WTC11 (cell line): Measurements from ENCODE around the gene MFAP3. TPM values are rescaled to one million over a fixed set of nuclear protein-coding genes. Genes with fewer than 3 reads are reported as not detected.

Source experiments
- ATAC-seq: fragments of 200-7000 bp; cut with Tn5 transposase; 2 replicates; pipeline ENCODE4 v1.10.0; 2021; ENCODE audit warnings: mild to moderate bottlenecking, moderate library complexity
- CTCF ChIA-PET: fragments of 300-600 bp; sonication (Branson Sonifier 250); formaldehyde crosslinking; loops from one replicate; lab custom pipeline; 2021; ENCODE audit warnings: antibody characterized with exemption; lab: Charles Lee
- POLR2A ChIA-PET: fragments of 350-600 bp; sonication (Branson Sonifier 250); formaldehyde crosslinking; loops from one replicate; lab custom pipeline; 2021; ENCODE audit warnings: antibody characterized with exemption; lab: Charles Lee
- DNase-seq: peaks from one replicate; pipeline ENCODE4 v3.0.0; 2021; ENCODE audit warnings: low spot score
- H3K27ac Mint-ChIP-seq: 2 replicates; pipeline ENCODE4 v1.8.0; 2021; ENCODE audit warnings: mixed read lengths
- H3K27me3 Mint-ChIP-seq: 2 replicates; pipeline ENCODE4 v1.8.0; 2021; ENCODE audit warnings: low read depth, mild to moderate bottlenecking, moderate library complexity, mixed read lengths
- H3K36me3 Mint-ChIP-seq: 2 replicates; pipeline ENCODE4 v1.8.0; 2021; ENCODE audit warnings: mixed read lengths
- H3K4me1 Mint-ChIP-seq: 2 replicates; pipeline ENCODE4 v1.8.0; 2022; ENCODE audit warnings: mixed read lengths
- H3K4me3 Mint-ChIP-seq: 2 replicates; pipeline ENCODE4 v1.8.0; 2021; ENCODE audit warnings: mild to moderate bottlenecking, moderate library complexity, mixed read lengths
- H3K9me3 Mint-ChIP-seq: 2 replicates; pipeline ENCODE4 v1.8.0; 2021; ENCODE audit warnings: mixed read lengths
- CREM ChIP-seq: sonication (generic); formaldehyde crosslinking; IDR thresholded peaks from 2 replicates; pipeline ENCODE4 v1.8.1; 2022; ENCODE audit warnings: mild to moderate bottlenecking, missing genetic modification reagents, moderate library complexity
- CTCF ChIP-seq: fragments of 200-600 bp; IDR thresholded peaks from 2 replicates; pipeline ENCODE4 v1.8.0; 2022; ENCODE audit warnings: antibody characterized with exemption
- E2F4 ChIP-seq: sonication (generic); formaldehyde crosslinking; IDR thresholded peaks from 2 replicates; pipeline ENCODE4 v1.8.1; 2022; ENCODE audit warnings: low read depth, mild to moderate bottlenecking, moderate library complexity, missing genetic modification reagents, borderline replicate concordance
- ETV6 ChIP-seq: sonication (generic); formaldehyde crosslinking; IDR thresholded peaks from 2 replicates; pipeline ENCODE4 v1.8.1; 2022; ENCODE audit warnings: mild to moderate bottlenecking, missing genetic modification reagents
- FOXP1 ChIP-seq: sonication (generic); formaldehyde crosslinking; IDR thresholded peaks from 2 replicates; pipeline ENCODE4 v1.8.0; 2022; ENCODE audit warnings: missing genetic modification reagents, mild to moderate bottlenecking, moderate library complexity, borderline replicate concordance
- FOXP4 ChIP-seq: sonication (generic); formaldehyde crosslinking; IDR thresholded peaks from 2 replicates; pipeline ENCODE4 v1.8.0; 2022; ENCODE audit warnings: mild to moderate bottlenecking, missing genetic modification reagents
- GTF2I ChIP-seq: fragments of 250-450 bp; sonication (Bioruptor Pico); conservative IDR thresholded peaks from 2 replicates; pipeline ENCODE4 v1.4.0; 2021; ENCODE audit warnings: mild to moderate bottlenecking
- JAZF1 ChIP-seq: fragments of 250-450 bp; sonication (Bioruptor Pico); IDR thresholded peaks from 2 replicates; pipeline ENCODE4 v1.9.0; 2021; ENCODE audit warnings: moderate library complexity, mild to moderate bottlenecking, inconsistent platforms
- KAT7 ChIP-seq: sonication (generic); formaldehyde crosslinking; IDR thresholded peaks from 2 replicates; pipeline ENCODE4 v1.8.1; 2023; ENCODE audit warnings: missing genetic modification reagents, mild to moderate bottlenecking, borderline replicate concordance
- MYBL2 ChIP-seq: sonication (generic); formaldehyde crosslinking; IDR thresholded peaks from 2 replicates; pipeline ENCODE4 v1.8.1; 2023; ENCODE audit warnings: mild to moderate bottlenecking, moderate library complexity, missing genetic modification reagents
- NFE2L1 ChIP-seq: sonication (generic); formaldehyde crosslinking; IDR thresholded peaks from 2 replicates; pipeline ENCODE4 v1.8.1; 2023; ENCODE audit warnings: missing genetic modification reagents
- PRDM15 ChIP-seq: sonication (generic); formaldehyde crosslinking; IDR thresholded peaks from 2 replicates; pipeline ENCODE4 v1.8.0; 2022; ENCODE audit warnings: missing genetic modification reagents
- RELA ChIP-seq: sonication (generic); formaldehyde crosslinking; IDR thresholded peaks from 2 replicates; pipeline ENCODE4 v1.8.1; 2022; ENCODE audit warnings: missing genetic modification reagents, mild to moderate bottlenecking, borderline replicate concordance
- RORB ChIP-seq: fragments of 250-450 bp; sonication (Bioruptor Pico); IDR thresholded peaks from 2 replicates; pipeline ENCODE4 v1.9.0; 2021; ENCODE audit warnings: mild to moderate bottlenecking
- SMAD4 ChIP-seq: sonication (generic); formaldehyde crosslinking; IDR thresholded peaks from 2 replicates; pipeline ENCODE4 v1.8.0; 2022; ENCODE audit warnings: mild to moderate bottlenecking, missing genetic modification reagents
- SOX15 ChIP-seq: fragments of 250-450 bp; sonication (Bioruptor Pico); IDR thresholded peaks from 2 replicates; pipeline ENCODE4 v1.9.0; 2021; ENCODE audit warnings: mild to moderate bottlenecking
- SP1 ChIP-seq: sonication (generic); formaldehyde crosslinking; conservative IDR thresholded peaks from 2 replicates; pipeline ENCODE4 v1.8.1; 2022; ENCODE audit warnings: missing genetic modification reagents
- TCF7 ChIP-seq: sonication (generic); formaldehyde crosslinking; IDR thresholded peaks from 2 replicates; pipeline ENCODE4 v1.8.0; 2022; ENCODE audit warnings: mild to moderate bottlenecking, low read depth, missing genetic modification reagents, moderate library complexity
- TEAD1 ChIP-seq: sonication (generic); formaldehyde crosslinking; IDR thresholded peaks from 2 replicates; pipeline ENCODE4 v1.8.0; 2022; ENCODE audit warnings: mild to moderate bottlenecking, missing genetic modification reagents
- TP53 ChIP-seq: sonication (generic); formaldehyde crosslinking; IDR thresholded peaks from 2 replicates; pipeline ENCODE4 v1.8.1; 2023; ENCODE audit warnings: mild to moderate bottlenecking, missing genetic modification reagents
- ZNF232 ChIP-seq: sonication (generic); formaldehyde crosslinking; IDR thresholded peaks from 2 replicates; pipeline ENCODE4 v1.8.0; 2022; ENCODE audit warnings: mild to moderate bottlenecking, missing genetic modification reagents
- ZNF423 ChIP-seq: fragments of 250-450 bp; sonication (Bioruptor Pico); IDR thresholded peaks from 2 replicates; pipeline ENCODE4 v2.1.2; 2022; ENCODE audit warnings: mild to moderate bottlenecking, moderate library complexity
- total RNA-seq: library from RNA; stranded (reverse); gene quantifications from 3 replicates; pipeline ENCODE4 v1.2.3, GENCODE V29; 2021
- TF ChIP-seq, protein P1 (sequence below): fragments of 250-450 bp; sonication (Bioruptor Pico); IDR thresholded peaks from 2 replicates; pipeline ENCODE4 v1.8.0; 2021; ENCODE audit warnings: mild to moderate bottlenecking
- TF ChIP-seq, protein P2 (sequence below): sonication (generic); formaldehyde crosslinking; IDR thresholded peaks from 2 replicates; pipeline ENCODE4 v1.8.0; 2023; ENCODE audit warnings: missing genetic modification reagents
- TF ChIP-seq, protein P3 (sequence below): sonication (generic); formaldehyde crosslinking; IDR thresholded peaks from 2 replicates; pipeline ENCODE4 v1.8.1; 2022; ENCODE audit warnings: mild to moderate bottlenecking, moderate library complexity, missing genetic modification reagents

The MFAP3 gene
- total RNA-seq, 1 experiment from 2014 or later = 20.0 TPM

DNA sequence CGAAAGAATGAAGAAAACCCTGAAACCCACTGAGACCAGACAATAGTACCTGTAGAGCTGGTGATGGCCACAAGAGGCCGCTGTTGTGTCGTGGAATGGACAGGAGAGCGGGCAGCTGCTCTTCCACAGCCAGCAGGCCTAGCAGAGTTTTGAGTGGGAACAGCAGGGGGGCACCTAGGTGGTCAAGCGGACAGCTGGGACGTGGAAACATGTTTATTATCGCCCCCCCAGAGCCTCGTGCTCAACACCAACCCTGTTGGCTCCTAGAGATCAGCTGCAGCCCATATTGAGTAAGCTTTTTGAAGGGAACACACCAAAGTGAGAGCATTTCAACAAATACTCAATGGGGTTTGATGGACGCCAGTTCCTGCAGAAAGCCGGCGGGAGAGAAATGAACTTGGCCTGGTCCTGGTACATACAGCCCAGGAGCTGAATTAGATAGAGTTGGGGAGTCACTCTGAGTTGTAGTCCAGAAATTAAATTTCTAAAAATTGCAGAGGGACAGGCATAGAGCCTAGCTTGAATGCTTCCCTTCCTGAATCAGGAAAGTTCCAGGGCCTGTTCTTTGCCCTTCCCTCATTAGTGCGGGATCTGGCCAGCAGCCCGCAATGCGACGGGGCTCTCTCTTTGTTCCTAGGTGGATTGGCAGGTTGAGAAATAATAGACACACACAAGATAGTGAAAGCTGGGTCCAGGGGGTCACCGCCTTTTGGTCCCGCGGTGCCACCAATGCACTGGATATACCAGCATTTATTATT lies 33.8 kb downstream of the MFAP3 start (continued):
- TF ChIP-seq E2F4 (CRISPR knock-in tag) (no peak), FOXP1 (CRISPR knock-in tag) (no peak), CREM (no peak), ETV6 (CRISPR knock-in tag) (0 out of 2 replicates have a peak, but pooled peaks have one; percentile 52), MYBL2 (CRISPR knock-in tag) (no peak), FOXP4 (CRISPR knock-in tag) (no peak), SP1 (CRISPR knock-in tag) (no peak), JAZF1 (no peak), ZNF423 (CRISPR knock-in tag) (no peak), KAT7 (no peak), TEAD1 (CRISPR knock-in tag) (no peak), PRDM15 (CRISPR knock-in tag) (peak; percentile 82), TCF7 (no peak), NFE2L1 (CRISPR knock-in tag) (no peak), ZNF232 (CRISPR knock-in tag) (no peak), TP53 (CRISPR knock-in tag) (no peak)
- TF ChIP-seq, protein P1, sequence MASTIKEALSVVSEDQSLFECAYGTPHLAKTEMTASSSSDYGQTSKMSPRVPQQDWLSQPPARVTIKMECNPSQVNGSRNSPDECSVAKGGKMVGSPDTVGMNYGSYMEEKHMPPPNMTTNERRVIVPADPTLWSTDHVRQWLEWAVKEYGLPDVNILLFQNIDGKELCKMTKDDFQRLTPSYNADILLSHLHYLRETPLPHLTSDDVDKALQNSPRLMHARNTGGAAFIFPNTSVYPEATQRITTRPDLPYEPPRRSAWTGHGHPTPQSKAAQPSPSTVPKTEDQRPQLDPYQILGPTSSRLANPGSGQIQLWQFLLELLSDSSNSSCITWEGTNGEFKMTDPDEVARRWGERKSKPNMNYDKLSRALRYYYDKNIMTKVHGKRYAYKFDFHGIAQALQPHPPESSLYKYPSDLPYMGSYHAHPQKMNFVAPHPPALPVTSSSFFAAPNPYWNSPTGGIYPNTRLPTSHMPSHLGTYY (CRISPR knock-in tag) = no peak

- Mint-ChIP-seq H3K36me3 (no peaks in the 10 kb centered on the region), H3K9me3 (no peaks in the 10 kb centered on the region), H3K4me3 (no peak overlapping the region), H3K27ac (no peak overlapping the region), H3K4me1 (peaks cover 24% of the 10 kb centered on the region), H3K27me3 (peaks cover 6% of the 10 kb centered on the region)
- DNase-seq (no peak), ATAC-seq (no peak)
- POLR2A ChIA-PET = no interaction called here
- CTCF ChIA-PET = interaction anchor here (1.0 to 2.3 kb wide), 5 partner anchors 10 to 329 kb away, joined by 4 to 6 read pairs (median 4); partner anchors contain the start of gene GALNT10
- TF ChIP-seq GTF2I (CRISPR knock-in tag) (no peak), SMAD4 (CRISPR knock-in tag) (no peak), CTCF (no peak), RORB (CRISPR knock-in tag) (no peak), SOX15 (CRISPR knock-in tag) (no peak), RELA (CRISPR knock-in tag) (no peak)
- TF ChIP-seq, protein P2, sequence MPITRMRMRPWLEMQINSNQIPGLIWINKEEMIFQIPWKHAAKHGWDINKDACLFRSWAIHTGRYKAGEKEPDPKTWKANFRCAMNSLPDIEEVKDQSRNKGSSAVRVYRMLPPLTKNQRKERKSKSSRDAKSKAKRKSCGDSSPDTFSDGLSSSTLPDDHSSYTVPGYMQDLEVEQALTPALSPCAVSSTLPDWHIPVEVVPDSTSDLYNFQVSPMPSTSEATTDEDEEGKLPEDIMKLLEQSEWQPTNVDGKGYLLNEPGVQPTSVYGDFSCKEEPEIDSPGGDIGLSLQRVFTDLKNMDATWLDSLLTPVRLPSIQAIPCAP = no peak
- TF ChIP-seq, protein P3, sequence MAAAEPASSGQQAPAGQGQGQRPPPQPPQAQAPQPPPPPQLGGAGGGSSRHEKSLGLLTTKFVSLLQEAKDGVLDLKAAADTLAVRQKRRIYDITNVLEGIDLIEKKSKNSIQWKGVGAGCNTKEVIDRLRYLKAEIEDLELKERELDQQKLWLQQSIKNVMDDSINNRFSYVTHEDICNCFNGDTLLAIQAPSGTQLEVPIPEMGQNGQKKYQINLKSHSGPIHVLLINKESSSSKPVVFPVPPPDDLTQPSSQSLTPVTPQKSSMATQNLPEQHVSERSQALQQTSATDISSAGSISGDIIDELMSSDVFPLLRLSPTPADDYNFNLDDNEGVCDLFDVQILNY = no peak
Observed at GRCh38 chr5:154076240-154076922, 37.6 kb downstream of the MFAP3 start.
